ENCODE results near the gene SNX25.

Gene SNX25

GRCh38 chr4:185221491-185221890, 12.1 kb downstream of the SNX25 start:
- Histone ChIP-seq H3K9me2 (ENCODE audit: low read depth, low read length) (no peaks in the 10 kb centered on the region), H3K4me3 (ENCODE audit: low read depth, low read length, poor library complexity, severe bottlenecking) (no peak overlapping the region), H3K27ac (ENCODE audit: low read depth, low read length, poor library complexity, severe bottlenecking) (no peak overlapping the region), H3K27me3 (ENCODE audit: insufficient read depth, low read length) (no peaks in the 10 kb centered on the region), H4K20me1 (ENCODE audit: insufficient read depth, low read length) (no peaks in the 10 kb centered on the region), H3F3A (ENCODE audit: insufficient read depth, low read length) (peaks cover 4% of the 10 kb centered on the region; the same call in 1 of the 2 replicates), H3K9ac (ENCODE audit: low read length) (no peak overlapping the region), H3K4me1 (ENCODE audit: insufficient read depth, low read length, severe bottlenecking) (peaks cover 60% of the 10 kb centered on the region), H3K79me2 (ENCODE audit: insufficient read depth, low read length) (peaks cover 83% of the 10 kb centered on the region), H3K9me3 (ENCODE audit: low read length) (no peaks in the 10 kb centered on the region), H3K4me2 (ENCODE audit: low read length) (no peak overlapping the region), H2AFZ (ENCODE audit: low read length) (no peak overlapping the region), H3K36me3 (ENCODE audit: insufficient read depth, low read length) (peaks cover 20% of the 10 kb centered on the region)
- TF ChIP-seq EZH2 (IDR thresholded peaks at IDR 0.05; ENCODE audit: borderline replicate concordance, low read length) = no peak
- TF ChIP-seq CTCF (IDR thresholded peaks at IDR 0.05; ENCODE audit: low read length) = no peak

GRCh38 chr4:185221912-185222311, 12.5 kb downstream of the SNX25 start:
- Histone ChIP-seq H3K4me3 (ENCODE audit: low read depth, low read length, poor library complexity, severe bottlenecking) (no peak overlapping the region), H3K4me1 (ENCODE audit: insufficient read depth, low read length, severe bottlenecking) (peaks cover 60% of the 10 kb centered on the region), H3K36me3 (ENCODE audit: insufficient read depth, low read length) (peaks cover 20% of the 10 kb centered on the region), H4K20me1 (ENCODE audit: insufficient read depth, low read length) (no peaks in the 10 kb centered on the region), H3F3A (ENCODE audit: insufficient read depth, low read length) (peaks cover 4% of the 10 kb centered on the region; the same call in 1 of the 2 replicates), H3K27me3 (ENCODE audit: insufficient read depth, low read length) (no peaks in the 10 kb centered on the region), H3K9me2 (ENCODE audit: low read depth, low read length) (no peaks in the 10 kb centered on the region), H2AFZ (ENCODE audit: low read length) (no peak overlapping the region), H3K4me2 (ENCODE audit: low read length) (no peak overlapping the region), H3K79me2 (ENCODE audit: insufficient read depth, low read length) (peaks cover 83% of the 10 kb centered on the region), H3K27ac (ENCODE audit: low read depth, low read length, poor library complexity, severe bottlenecking) (no peak overlapping the region), H3K9ac (ENCODE audit: low read length) (no peak overlapping the region), H3K9me3 (ENCODE audit: low read length) (no peaks in the 10 kb centered on the region)
- no peak for TF ChIP-seq EZH2 (IDR thresholded peaks at IDR 0.05; ENCODE audit: borderline replicate concordance, low read length)
- TF ChIP-seq CTCF (IDR thresholded peaks at IDR 0.05; ENCODE audit: low read length) = no peak

- Histone ChIP-seq H3K27me3 (ENCODE audit: insufficient read depth, low read length) (no peaks in the 10 kb centered on the region), H3K4me2 (ENCODE audit: low read length) (no peak overlapping the region), H3K4me1 (ENCODE audit: insufficient read depth, low read length, severe bottlenecking) (peaks cover 60% of the 10 kb centered on the region), H3K27ac (ENCODE audit: low read depth, low read length, poor library complexity, severe bottlenecking) (no peak overlapping the region), H3K79me2 (ENCODE audit: insufficient read depth, low read length) (peaks cover 84% of the 10 kb centered on the region), H3K4me3 (ENCODE audit: low read depth, low read length, poor library complexity, severe bottlenecking) (no peak overlapping the region), H3K9me3 (ENCODE audit: low read length) (no peaks in the 10 kb centered on the region), H2AFZ (ENCODE audit: low read length) (no peak overlapping the region), H3K36me3 (ENCODE audit: insufficient read depth, low read length) (peaks cover 20% of the 10 kb centered on the region), H3K9me2 (ENCODE audit: low read depth, low read length) (no peaks in the 10 kb centered on the region), H3K9ac (ENCODE audit: low read length) (no peak overlapping the region), H4K20me1 (ENCODE audit: insufficient read depth, low read length) (no peaks in the 10 kb centered on the region), H3F3A (ENCODE audit: insufficient read depth, low read length) (peaks cover 4% of the 10 kb centered on the region; the same call in 1 of the 2 replicates)
- no peak for TF ChIP-seq EZH2 (IDR thresholded peaks at IDR 0.05; ENCODE audit: borderline replicate concordance, low read length)
- TF ChIP-seq CTCF (IDR thresholded peaks at IDR 0.05; ENCODE audit: low read length) = no peak
Measured at GRCh38 chr4:185222598-185222997, 13.2 kb downstream of the SNX25 start.
